SU-DHL-6 (cell line): ENCODE data around the gene KRT71.

Experiments
- EZH2phosphoT487 ChIP-seq: fragments of 200-600 bp; sonication (generic), shearing (Covaris generic); conservative IDR thresholded peaks from 2 replicates; pipeline ENCODE4 v1.6.1; 2018; ENCODE audit warnings: mild to moderate bottlenecking, antibody characterized with exemption, low read length, moderate library complexity, mixed read lengths
- TF ChIP-seq, protein P1 (sequence below): fragments of 200-600 bp; sonication (generic); IDR thresholded peaks from one replicate; pipeline ENCODE4 v1.5.1; 2017; ENCODE audit warnings: antibody characterized with exemption, mild to moderate bottlenecking, low read length, moderate library complexity; ENCODE audit not compliant: insufficient read depth, poor library complexity, severe bottlenecking

- TF ChIP-seq, protein P1, sequence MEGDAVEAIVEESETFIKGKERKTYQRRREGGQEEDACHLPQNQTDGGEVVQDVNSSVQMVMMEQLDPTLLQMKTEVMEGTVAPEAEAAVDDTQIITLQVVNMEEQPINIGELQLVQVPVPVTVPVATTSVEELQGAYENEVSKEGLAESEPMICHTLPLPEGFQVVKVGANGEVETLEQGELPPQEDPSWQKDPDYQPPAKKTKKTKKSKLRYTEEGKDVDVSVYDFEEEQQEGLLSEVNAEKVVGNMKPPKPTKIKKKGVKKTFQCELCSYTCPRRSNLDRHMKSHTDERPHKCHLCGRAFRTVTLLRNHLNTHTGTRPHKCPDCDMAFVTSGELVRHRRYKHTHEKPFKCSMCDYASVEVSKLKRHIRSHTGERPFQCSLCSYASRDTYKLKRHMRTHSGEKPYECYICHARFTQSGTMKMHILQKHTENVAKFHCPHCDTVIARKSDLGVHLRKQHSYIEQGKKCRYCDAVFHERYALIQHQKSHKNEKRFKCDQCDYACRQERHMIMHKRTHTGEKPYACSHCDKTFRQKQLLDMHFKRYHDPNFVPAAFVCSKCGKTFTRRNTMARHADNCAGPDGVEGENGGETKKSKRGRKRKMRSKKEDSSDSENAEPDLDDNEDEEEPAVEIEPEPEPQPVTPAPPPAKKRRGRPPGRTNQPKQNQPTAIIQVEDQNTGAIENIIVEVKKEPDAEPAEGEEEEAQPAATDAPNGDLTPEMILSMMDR, result no peak
- TF ChIP-seq EZH2phosphoT487, result no peak
Measured at GRCh38 chr12:52517888-52518287, 35.1 kb downstream of the KRT71 start.
